Testis (tissue), 2 donors: ENCODE results near the gene MEX3C.

Source experiments
- POLR2A ChIP-seq: fragments of 450-650 bp; IDR thresholded peaks from one replicate; pipeline ENCODE4 v1.6.1; 2017; ENCODE audit warnings: antibody characterized with exemption, mild to moderate bottlenecking, moderate library complexity
- TF ChIP-seq, protein P1 (sequence below), 3 experiments: fragments of 450-650 bp in 2 of 3; fragments of 200-600 bp in 1 of 3; sonication (generic) in 1 of 3; IDR thresholded peaks; one replicate each; pipeline ENCODE4 v1.5.1; 2016 to 2019; ENCODE audit warnings: antibody characterized with exemption in 3 of 3, mild to moderate bottlenecking in 2 of 3, moderate library complexity in 1 of 3

DNA sequence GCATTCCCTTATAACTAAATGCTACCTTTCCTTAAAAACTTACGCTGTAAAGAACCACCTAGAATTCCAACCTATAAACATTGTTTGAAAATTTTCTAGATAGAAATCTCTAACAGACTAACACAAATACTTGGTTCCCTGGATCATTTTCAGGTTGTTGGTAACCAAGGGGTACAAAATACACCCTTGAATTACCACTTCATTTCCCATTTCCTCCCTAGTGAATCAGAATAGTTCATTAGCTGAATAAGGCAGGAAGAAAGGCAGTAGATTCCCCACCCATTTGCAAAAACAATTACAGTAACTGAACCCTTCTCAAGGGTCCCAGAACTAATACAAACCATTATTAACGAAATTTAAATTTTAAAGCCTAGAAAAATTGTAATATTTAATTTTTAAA is 5.5 kb downstream of the MEX3C start:
- TF ChIP-seq, protein P1, sequence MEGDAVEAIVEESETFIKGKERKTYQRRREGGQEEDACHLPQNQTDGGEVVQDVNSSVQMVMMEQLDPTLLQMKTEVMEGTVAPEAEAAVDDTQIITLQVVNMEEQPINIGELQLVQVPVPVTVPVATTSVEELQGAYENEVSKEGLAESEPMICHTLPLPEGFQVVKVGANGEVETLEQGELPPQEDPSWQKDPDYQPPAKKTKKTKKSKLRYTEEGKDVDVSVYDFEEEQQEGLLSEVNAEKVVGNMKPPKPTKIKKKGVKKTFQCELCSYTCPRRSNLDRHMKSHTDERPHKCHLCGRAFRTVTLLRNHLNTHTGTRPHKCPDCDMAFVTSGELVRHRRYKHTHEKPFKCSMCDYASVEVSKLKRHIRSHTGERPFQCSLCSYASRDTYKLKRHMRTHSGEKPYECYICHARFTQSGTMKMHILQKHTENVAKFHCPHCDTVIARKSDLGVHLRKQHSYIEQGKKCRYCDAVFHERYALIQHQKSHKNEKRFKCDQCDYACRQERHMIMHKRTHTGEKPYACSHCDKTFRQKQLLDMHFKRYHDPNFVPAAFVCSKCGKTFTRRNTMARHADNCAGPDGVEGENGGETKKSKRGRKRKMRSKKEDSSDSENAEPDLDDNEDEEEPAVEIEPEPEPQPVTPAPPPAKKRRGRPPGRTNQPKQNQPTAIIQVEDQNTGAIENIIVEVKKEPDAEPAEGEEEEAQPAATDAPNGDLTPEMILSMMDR (IDR thresholded peaks at IDR 0.05): no peak
- no peak for TF ChIP-seq POLR2A
